ENCODE measurements around the gene PTPN23. TPM values are rescaled to one million over a fixed set of nuclear protein-coding genes. Genes with fewer than 3 reads are reported as not detected.
"Not testable (repeated sequence)": the region's sequence is repeated elsewhere in the genome, so short reads cannot be mapped to it uniquely, and the experiment has no call there.

Gene PTPN23
- total RNA-seq, 2 donors from 2014 or later, result 30.5 to 44.0 TPM

DNA sequence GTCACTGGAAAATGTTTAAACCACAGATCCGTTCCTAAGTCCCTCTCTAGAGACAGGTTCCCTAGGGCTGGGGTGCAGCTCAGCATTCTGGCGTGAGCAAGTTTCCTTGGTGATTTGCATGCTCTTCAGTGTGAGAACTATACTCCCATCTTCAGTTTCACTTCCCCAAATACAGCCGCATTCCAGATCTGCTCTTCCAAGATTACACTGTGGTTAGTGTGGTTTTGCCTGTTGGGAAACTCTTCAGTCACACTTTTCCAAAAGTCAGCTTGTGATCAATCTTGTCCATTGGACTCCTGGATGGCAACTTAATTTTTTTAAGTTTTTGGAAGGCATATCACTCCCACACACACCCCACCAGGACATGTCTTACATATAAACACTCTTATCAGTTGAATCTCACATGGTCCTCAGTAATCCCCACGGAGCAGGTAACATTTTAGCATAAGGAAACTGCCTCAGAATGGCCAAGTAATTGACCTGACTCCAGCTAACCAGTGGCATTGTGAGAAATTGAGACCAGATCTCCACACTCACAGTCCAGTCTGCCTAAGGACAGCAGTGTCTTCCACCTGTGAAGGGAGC, 33.5 kb upstream of the PTPN23 start:
- no peak overlapping the region for H3K27ac ChIP-seq
- H3K4me1 ChIP-seq, result no peaks in the 10 kb centered on the region
- DNase-seq, result no peak
- intact Hi-C loops (cut with DNase I), result no loop called here
- no peaks in the 10 kb centered on the region for H3K36me3 ChIP-seq
- H3K27me3 ChIP-seq, result no peaks in the 10 kb centered on the region
- no peaks in the 10 kb centered on the region for H3K9me3 ChIP-seq
- H3K4me3 ChIP-seq, result no peak overlapping the region
- TF ChIP-seq, protein P1, sequence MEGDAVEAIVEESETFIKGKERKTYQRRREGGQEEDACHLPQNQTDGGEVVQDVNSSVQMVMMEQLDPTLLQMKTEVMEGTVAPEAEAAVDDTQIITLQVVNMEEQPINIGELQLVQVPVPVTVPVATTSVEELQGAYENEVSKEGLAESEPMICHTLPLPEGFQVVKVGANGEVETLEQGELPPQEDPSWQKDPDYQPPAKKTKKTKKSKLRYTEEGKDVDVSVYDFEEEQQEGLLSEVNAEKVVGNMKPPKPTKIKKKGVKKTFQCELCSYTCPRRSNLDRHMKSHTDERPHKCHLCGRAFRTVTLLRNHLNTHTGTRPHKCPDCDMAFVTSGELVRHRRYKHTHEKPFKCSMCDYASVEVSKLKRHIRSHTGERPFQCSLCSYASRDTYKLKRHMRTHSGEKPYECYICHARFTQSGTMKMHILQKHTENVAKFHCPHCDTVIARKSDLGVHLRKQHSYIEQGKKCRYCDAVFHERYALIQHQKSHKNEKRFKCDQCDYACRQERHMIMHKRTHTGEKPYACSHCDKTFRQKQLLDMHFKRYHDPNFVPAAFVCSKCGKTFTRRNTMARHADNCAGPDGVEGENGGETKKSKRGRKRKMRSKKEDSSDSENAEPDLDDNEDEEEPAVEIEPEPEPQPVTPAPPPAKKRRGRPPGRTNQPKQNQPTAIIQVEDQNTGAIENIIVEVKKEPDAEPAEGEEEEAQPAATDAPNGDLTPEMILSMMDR (IDR thresholded peaks at IDR 0.05), result no peak
- H3K9ac ChIP-seq (ENCODE audit: low read depth in 2 of 2, low read length in 2 of 2), result no peak overlapping the region

- H3K9me3 ChIP-seq, result no peaks in the 10 kb centered on the region
- no peak for DNase-seq
- H3K4me1 ChIP-seq, result no peaks in the 10 kb centered on the region
- no peaks in the 10 kb centered on the region for H3K27me3 ChIP-seq
- H3K36me3 ChIP-seq, result no peaks in the 10 kb centered on the region
- TF ChIP-seq, protein P1 (IDR thresholded peaks at IDR 0.05), result no peak
- H3K27ac ChIP-seq, result no peak overlapping the region
- H3K4me3 ChIP-seq, result no peak overlapping the region
- no peak overlapping the region for H3K9ac ChIP-seq (ENCODE audit: low read depth in 2 of 2, low read length in 2 of 2)
- intact Hi-C loops (cut with DNase I), result no loop called here
Observed at GRCh38 chr3:47348411-47349154, 32.2 kb upstream of the PTPN23 start.

DNA sequence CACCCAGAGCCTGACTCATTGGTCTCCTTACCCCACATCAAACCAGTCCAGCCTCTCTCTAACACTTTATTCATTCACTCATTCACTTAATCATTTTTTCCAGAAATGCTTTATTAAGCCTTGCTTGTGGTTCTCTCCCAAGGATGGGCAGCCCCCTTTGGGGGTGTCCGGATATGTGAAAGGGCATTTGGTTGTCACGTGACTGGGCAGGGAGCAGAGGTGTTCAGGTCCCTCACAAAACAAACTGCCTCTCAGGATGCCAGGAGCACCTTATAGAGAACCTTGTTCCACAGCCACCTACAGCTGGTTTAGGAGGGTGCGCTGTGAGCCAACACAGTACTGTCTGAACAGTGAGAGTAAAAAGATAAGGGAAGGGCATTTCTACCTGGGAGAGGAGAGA, 25.8 kb upstream of the PTPN23 start:
- Histone ChIP-seq H3K36me3 (no peaks in the 10 kb centered on the region), H3K9ac (ENCODE audit: low read depth in 2 of 2, low read length in 2 of 2) (no peak overlapping the region), H3K27me3 (no peaks in the 10 kb centered on the region), H3K4me3 (no peak overlapping the region), H3K27ac (no peak overlapping the region), H3K4me1 (no peaks in the 10 kb centered on the region), H3K9me3 (peaks cover 4% of the 10 kb centered on the region)
- intact Hi-C loops (cut with DNase I), result no loop called here
- no peak for DNase-seq
- TF ChIP-seq, protein P1 (IDR thresholded peaks at IDR 0.05), result no peak

DNA sequence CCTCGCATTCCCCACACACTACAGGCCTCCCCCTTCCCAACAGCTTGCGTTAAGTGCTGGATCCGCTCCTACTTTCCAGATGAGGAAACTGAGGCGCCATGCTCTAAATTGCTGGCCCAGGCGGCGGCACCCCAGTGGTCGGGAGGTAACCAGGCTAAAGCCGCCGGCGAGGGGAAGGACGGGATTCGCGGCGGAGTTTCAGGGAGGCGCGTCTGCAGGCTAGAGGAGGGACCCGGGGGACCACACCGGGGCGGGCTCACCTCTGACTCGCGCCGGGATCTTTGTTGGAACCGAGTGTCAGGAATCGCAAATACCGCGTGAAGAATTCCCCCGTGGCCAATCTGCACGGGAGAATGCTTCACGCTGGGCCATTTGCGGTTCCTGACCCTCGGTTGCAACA, 24.6 kb upstream of the PTPN23 start:
- TF ChIP-seq, protein P1 (IDR thresholded peaks at IDR 0.05), result no peak
- H3K4me3 ChIP-seq, result no peak overlapping the region
- no peak for DNase-seq
- intact Hi-C loops (cut with DNase I), result no loop called here
- H3K27me3 ChIP-seq, result no peaks in the 10 kb centered on the region
- H3K9ac ChIP-seq (ENCODE audit: low read depth in 2 of 2, low read length in 2 of 2), result no peak overlapping the region
- no peaks in the 10 kb centered on the region for H3K36me3 ChIP-seq
- no peak overlapping the region for H3K27ac ChIP-seq
- no peaks in the 10 kb centered on the region for H3K4me1 ChIP-seq
- H3K9me3 ChIP-seq, result peaks cover 4% of the 10 kb centered on the region

DNA sequence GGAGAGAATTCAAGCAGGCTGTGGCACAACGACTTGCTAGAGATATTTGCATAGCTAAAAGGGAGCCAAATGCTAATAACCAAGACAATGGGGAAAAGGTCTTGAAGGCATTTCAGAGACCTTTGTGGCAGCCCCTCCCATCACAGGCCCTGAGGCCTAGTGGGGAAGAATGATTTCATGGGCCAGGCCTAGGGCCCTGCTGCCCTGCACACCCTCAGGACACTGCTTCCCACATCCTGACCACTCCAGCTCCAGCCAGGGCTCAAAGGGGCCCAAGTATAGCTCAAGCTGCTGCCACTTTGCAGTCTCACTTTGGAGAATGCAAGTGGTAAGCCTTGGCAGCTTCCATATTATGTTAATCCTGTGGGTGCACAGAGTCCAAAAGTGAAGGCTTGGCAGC, 21.5 kb upstream of the PTPN23 start:
- Histone ChIP-seq H3K36me3 (no peaks in the 10 kb centered on the region), H3K9me3 (peaks cover 4% of the 10 kb centered on the region), H3K27me3 (no peaks in the 10 kb centered on the region), H3K4me3 (no peak overlapping the region), H3K4me1 (no peaks in the 10 kb centered on the region), H3K9ac (ENCODE audit: low read depth in 2 of 2, low read length in 2 of 2) (no peak overlapping the region), H3K27ac (no peak overlapping the region)
- DNase-seq, result no peak
- intact Hi-C loops (cut with DNase I), result no loop called here
- TF ChIP-seq, protein P1 (IDR thresholded peaks at IDR 0.05), result no peak

GRCh38 chr3:47360110-47360517, 20.7 kb upstream of the PTPN23 start:
- H3K4me3 ChIP-seq; H3K36me3 ChIP-seq; DNase-seq; H3K27ac ChIP-seq; H3K9me3 ChIP-seq; H3K9ac ChIP-seq (ENCODE audit: low read depth in 2 of 2, low read length in 2 of 2); intact Hi-C loops (cut with DNase I); H3K27me3 ChIP-seq; H3K4me1 ChIP-seq: not testable (repeated sequence)

All from colonic mucosa (tissue), 4 donors.